Astrocyte of the cerebellum (primary cell): ENCODE measurements around the gene COL4A2.

Source experiments
- DNase-seq: peaks from one replicate; pipeline ENCODE4 v3.0.0-alpha.2; 2011; ENCODE audit warnings: low read depth
- H3K4me3 ChIP-seq: 2 replicates; pipeline ENCODE4 v1.5.1; 2011; ENCODE audit warnings: mild to moderate bottlenecking, low read depth, low read length, moderate library complexity
- in situ Hi-C: cut with HindIII; loops from 2 replicates; pipeline ENCODE4 v1.10.0; 2017; ENCODE audit warnings: low sequenced_read_pairs
- TF ChIP-seq, protein P1 (sequence below): IDR thresholded peaks from 2 replicates; pipeline ENCODE4 v1.5.1; 2012; ENCODE audit warnings: low read length, low read depth, moderate library complexity, mild to moderate bottlenecking; ENCODE audit errors: missing control alignments

The COL4A2 gene

DNA sequence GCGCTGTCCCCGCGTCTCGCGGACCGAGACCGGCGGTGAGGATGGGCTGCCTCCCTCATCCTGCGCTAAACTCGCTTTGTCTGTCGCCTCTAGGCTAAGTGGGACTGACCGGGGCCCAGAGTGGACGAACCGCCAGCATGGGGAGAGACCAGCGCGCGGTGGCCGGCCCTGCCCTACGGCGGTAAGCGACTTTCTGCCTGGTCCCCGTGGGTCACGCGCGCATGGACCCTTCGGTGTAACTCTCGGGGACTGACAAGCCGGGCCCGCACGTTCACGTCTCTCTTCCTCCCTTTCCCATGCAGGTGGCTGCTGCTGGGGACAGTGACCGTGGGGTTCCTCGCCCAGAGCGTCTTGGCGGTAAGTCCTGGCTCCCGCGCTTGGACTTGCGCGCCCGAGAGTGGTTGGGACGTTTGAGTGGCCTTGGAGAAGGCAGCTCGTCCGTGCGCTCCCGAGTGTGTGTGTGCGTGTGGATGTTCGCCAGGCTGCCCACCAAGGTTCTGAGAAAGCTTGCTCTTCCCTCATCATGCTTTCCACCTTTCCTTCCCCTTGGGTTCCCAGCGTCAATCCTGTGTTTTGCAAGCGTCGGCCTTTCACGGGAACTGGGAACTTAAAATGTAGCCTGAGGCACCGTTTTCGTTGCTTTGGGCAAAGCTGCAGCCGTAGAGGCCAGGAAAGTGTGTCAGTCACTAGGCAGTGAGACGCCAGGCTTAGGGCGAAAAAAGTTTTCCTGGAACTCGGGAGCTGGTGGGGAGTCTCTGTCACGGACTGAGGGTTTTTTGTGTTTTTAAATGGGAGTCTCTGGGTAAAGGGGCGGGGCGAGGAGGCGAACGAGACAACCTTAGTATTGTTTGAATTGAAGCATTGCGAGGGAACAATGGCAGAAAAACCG is 927 bp downstream of the COL4A2 start:
- peak overlapping the region; percentile 64 for H3K4me3 ChIP-seq
- no peak for DNase-seq
- TF ChIP-seq, protein P1, sequence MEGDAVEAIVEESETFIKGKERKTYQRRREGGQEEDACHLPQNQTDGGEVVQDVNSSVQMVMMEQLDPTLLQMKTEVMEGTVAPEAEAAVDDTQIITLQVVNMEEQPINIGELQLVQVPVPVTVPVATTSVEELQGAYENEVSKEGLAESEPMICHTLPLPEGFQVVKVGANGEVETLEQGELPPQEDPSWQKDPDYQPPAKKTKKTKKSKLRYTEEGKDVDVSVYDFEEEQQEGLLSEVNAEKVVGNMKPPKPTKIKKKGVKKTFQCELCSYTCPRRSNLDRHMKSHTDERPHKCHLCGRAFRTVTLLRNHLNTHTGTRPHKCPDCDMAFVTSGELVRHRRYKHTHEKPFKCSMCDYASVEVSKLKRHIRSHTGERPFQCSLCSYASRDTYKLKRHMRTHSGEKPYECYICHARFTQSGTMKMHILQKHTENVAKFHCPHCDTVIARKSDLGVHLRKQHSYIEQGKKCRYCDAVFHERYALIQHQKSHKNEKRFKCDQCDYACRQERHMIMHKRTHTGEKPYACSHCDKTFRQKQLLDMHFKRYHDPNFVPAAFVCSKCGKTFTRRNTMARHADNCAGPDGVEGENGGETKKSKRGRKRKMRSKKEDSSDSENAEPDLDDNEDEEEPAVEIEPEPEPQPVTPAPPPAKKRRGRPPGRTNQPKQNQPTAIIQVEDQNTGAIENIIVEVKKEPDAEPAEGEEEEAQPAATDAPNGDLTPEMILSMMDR: no peak
- in situ Hi-C loops: no loop called here

DNA sequence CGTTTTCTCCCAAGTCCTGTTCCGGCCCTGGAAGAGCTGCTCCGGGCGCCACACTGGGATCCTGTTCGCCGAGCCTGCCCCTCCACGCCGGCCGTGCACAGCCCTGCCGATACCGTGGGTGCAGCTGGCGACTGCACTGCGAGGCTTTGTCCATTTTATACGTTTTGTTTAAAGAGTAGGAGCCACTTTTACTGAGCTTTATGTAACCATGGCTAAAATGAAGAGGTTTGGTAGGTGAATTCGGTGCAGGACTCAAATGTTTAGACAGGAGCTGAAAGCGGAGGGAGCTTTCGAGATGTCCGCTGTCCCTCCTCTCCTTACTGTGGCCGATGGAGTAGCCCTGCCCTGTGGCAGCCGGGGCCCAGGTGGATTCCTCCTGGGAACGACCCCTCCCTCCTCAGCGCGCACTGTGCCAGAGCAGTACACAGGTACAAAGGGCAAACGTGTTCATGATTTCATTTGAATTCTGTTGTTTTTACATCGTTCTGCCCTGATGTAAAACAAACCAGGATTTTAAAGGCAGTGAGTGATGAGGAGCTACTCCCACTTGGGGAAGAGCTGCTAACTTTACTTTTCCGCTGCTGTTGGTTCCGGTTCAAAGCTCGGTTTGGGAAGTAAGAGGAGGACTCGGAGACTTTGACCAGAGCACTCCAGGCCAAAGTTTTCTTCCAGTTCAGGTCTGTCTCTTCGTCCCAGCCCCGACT is 1.7 kb downstream of the COL4A2 start:
- in situ Hi-C loops: no loop called here
- H3K4me3 ChIP-seq: peak overlapping the region; percentile 64
- TF ChIP-seq, protein P1: no peak
- DNase-seq: no peak

DNA sequence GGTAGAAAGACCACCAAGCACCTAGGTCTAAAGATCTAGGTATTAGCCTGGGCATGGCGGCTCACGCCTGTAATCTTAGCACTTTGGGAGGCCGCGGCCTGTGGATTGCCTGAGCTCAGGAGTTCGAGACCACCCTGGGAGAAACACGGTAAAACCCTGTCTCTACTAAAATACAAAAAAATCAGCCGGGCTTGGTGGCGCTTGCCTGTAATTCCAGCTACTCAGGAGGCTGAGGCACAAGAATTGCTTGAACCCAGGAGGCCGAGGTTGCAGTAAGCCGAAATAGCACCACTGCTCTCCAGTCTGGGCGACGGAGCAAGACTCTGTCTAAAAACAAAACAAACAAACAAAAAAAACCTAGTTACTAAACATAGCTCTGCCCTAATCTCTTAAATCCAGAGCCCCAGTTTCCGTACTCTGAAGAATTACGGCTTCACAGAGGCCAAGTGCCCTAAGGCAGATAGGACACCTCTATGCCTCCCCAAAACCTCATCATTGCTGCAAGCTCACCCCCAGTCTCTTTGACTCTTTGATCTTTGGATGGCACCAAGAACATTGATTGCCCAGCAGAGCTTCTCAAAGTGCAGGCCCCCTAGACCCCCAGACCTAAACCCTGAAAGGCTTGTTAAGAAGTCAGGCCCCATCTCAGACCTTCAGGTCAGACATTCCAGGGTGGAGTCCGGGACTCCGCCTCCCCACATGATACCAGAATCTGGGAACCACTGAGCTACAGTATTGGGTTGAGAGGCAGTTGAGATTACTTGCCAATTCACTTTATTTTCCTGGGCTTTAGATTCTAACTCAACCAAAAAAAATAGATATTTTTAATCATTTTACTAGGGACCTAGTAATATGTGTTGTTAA is 2.8 kb downstream of the COL4A2 start:
- DNase-seq: no peak

DNA sequence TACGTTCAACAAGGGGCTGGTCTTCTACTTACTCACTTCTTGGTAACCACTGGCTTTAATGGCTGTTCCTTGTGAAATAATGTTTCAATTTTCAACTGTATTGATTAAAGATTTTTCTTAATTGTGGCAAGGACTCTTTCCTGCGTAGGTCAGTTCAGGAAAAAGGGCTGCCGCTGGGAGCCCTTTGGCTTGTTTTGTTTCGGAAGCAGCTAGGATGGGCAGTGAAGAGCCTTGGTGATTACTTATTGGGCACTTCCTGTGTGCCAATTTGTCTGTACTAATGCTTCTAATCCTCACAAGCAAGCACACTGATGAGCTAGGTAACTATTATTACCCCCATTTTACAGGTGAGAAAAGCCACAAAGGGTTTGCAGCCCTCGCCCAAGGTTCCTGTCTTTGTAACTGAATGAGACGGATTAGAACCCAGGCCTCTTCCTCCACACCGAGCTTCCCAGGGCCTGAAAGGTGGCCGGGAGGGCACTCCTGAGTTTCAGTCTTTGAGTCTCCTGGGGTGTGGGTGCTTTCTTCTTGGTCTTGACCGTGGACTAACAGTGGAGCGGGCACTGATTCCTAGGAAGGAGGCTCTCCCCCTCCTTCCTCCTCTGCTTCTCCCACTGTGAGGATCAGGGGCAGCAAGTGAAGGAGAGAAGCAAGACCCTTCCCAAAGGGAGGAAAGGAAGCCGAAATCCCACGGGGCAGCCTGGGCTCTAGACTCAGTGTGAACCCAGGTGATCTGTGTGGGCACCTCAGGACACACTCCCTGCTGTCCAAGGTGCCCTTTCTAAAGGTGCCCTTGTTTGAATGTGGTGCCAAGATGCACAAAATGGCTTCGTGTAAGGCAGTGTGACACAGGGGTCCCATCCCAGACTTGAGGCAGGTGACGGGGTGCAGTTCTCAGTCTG is 3.7 kb downstream of the COL4A2 start:
- H3K4me3 ChIP-seq: no peak overlapping the region
- in situ Hi-C loops: no loop called here
- DNase-seq: no peak
- TF ChIP-seq, protein P1: no peak

More for the DNA sequence above, 2.8 kb downstream of the COL4A2 start:
- in situ Hi-C loops: no loop called here
- TF ChIP-seq, protein P1: no peak
- no peak overlapping the region for H3K4me3 ChIP-seq

DNA sequence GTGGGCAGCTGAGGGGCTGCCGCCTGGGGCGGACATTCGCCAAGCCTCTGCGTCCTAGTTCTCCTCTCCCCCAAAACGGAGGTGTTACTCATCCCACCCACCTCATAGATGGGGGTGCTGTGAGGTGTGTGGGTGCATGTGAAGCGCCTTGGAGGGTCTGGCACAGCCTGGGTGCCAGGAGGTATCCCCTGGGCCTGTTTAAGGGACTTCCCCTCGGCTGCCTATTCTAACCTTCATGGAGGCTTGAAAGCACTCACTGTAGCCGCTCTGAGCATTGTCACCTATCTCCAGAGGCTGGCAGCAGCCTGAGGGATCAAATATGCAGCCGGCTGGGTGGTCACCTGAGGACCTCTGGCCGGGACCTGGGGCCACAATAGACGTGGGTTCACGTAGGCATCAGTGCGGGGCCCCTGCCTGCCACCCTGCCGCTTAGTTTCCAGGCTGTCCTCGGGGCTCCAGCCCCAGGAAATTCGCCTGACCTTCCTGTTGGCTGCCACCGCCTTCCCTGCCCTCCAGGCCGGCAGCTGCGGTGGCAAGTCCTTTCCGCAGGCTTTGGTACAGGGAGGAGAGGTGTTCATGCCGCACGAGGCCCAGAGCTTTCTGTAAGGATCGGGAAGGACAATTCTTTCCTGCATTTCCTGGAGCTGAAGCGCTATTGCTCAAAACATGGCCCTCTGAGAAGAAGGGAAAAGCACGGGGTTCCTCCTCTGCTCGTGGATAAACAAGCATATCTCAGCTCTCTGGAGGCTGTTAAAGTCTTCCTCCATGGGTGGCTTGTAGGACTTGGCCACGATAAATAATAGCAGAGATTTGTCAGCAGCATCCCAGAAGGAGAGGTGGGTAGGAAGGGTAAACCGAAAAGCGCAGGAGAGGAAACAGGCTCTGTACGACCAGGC is 4.6 kb downstream of the COL4A2 start:
- TF ChIP-seq, protein P1: no peak
- DNase-seq: no peak
- in situ Hi-C loops: no loop called here
- H3K4me3 ChIP-seq: no peak overlapping the region
